GM12892 (cell line): ENCODE results near the gene MYO5A.

Experiments used
- POLR2A ChIP-seq: IDR thresholded peaks from 2 replicates; pipeline ENCODE4 v1.6.1; 2011; ENCODE audit warnings: low read depth, low read length, control low read depth
- TAF1 ChIP-seq: IDR thresholded peaks from 2 replicates; pipeline ENCODE4 v1.6.1; 2011; ENCODE audit warnings: low read depth, mild to moderate bottlenecking, control low read depth, low read length, borderline replicate concordance

DNA sequence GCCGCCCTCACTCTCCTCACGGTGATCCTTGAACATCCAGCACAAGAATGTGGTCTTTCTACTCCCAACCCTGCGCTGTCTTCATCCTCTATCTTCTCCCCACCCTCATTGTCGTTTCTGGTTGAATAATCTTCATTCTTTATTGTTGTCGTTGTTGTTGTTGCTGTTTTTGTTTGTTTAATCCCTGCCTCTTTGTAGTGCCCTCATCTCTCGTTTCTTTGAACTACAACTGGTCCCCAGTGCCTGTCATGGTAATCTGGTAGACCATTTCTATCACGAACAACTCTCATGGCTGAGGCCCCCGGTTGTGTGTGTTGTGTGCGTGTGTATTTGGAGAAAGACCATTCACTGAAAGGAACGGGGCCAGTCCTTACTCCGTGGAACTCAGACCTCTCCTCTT lies 1.3 kb upstream of the MYO5A start:
- TF ChIP-seq POLR2A (no peak), TAF1 (no peak)
